SK-N-MC (cell line): ENCODE measurements around the gene JOSD1.

Experiments
- EZH2 ChIP-seq: fragments of 200-600 bp; sonication (generic); IDR thresholded peaks from one replicate; pipeline ENCODE4 v1.6.1; 2017; ENCODE audit warnings: antibody characterized with exemption
- POLR2AphosphoS5 ChIP-seq: IDR thresholded peaks from 2 replicates; pipeline ENCODE4 v1.6.1; 2012; ENCODE audit warnings: mild to moderate bottlenecking, low read depth, low read length, borderline replicate concordance

DNA sequence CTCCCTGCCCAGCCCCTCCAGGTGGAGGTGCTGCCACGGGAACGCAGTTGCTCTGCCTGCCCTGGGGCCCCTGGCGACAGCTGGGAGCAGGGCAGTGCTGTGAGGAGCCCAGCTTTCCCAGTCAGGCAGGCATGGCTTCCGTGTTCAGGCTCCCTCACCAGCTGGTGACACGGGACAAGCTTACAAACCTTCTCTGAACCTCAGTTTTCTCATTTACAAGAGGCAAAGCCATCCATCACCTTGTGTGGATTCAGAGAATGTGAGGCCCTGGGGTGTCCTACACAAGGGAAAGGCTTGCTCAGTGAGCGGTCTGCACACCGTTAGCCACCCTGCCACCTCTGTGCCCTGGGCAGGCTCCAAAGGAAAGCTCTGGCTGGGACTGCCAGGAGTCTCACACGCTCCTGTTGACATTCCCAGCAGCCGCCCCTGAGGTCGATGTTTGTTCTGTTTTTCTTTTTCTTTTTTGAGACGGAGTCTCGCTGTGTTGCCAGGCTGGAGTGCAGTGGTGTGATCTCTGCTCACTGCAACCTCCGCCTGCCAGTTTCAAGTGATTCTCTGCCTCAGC is 31.6 kb upstream of the JOSD1 start:
- no peak for TF ChIP-seq EZH2
- no peak for TF ChIP-seq POLR2AphosphoS5
